SK-N-SH treated with all-trans-retinoic acid at 6 μM for 48 hours (cell line): Measurements from ENCODE around the gene SNX13.

ENCODE experiments used
- ARNTL ChIP-seq: fragments of 450-650 bp; formaldehyde crosslinking; IDR thresholded peaks from 2 replicates; pipeline ENCODE4 v1.5.0; 2020; ENCODE audit warnings: low read depth, mild to moderate bottlenecking, moderate library complexity, borderline replicate concordance
- BACH2 ChIP-seq: fragments of 250-450 bp; sonication (Bioruptor Pico); IDR thresholded peaks from 2 replicates; pipeline ENCODE4 v1.9.0; 2021; ENCODE audit warnings: mild to moderate bottlenecking, borderline replicate concordance
- CSDC2 ChIP-seq: fragments of 250-450 bp; sonication (Bioruptor Pico); IDR thresholded peaks from 2 replicates; pipeline ENCODE4 v1.5.0; 2020; ENCODE audit warnings: mild to moderate bottlenecking, moderate library complexity
- ISL1 ChIP-seq: fragments of 250-450 bp; sonication (Bioruptor Pico); IDR thresholded peaks from 2 replicates; pipeline ENCODE4 v2.1.2; 2022; ENCODE audit warnings: mild to moderate bottlenecking, moderate library complexity
- PPARA ChIP-seq: fragments of 250-450 bp; sonication (Bioruptor Pico); IDR thresholded peaks from 2 replicates; pipeline ENCODE4 v1.5.0; 2020; ENCODE audit warnings: mild to moderate bottlenecking, borderline replicate concordance
- RARB ChIP-seq: fragments of 250-450 bp; sonication (Bioruptor Pico); IDR thresholded peaks from 2 replicates; pipeline ENCODE4 v1.8.0; 2021; ENCODE audit warnings: mild to moderate bottlenecking, moderate library complexity
- SNAI2 ChIP-seq: fragments of 250-450 bp; sonication (Bioruptor Pico); IDR thresholded peaks from 2 replicates; pipeline ENCODE4 v1.5.0; 2020; ENCODE audit warnings: mild to moderate bottlenecking, moderate library complexity
- TOX ChIP-seq: fragments of 250-450 bp; sonication (Bioruptor Pico); IDR thresholded peaks from 2 replicates; pipeline ENCODE4 v1.8.0; 2021; ENCODE audit warnings: mild to moderate bottlenecking, moderate library complexity, borderline replicate concordance
- ZFP30 ChIP-seq: fragments of 450-650 bp; formaldehyde crosslinking; IDR thresholded peaks from 2 replicates; pipeline ENCODE4 v1.5.0; 2022; ENCODE audit warnings: mild to moderate bottlenecking, moderate library complexity
- ZNF8 ChIP-seq: fragments of 450-650 bp; formaldehyde crosslinking; IDR thresholded peaks from 2 replicates; pipeline ENCODE4 v1.5.0; 2020; ENCODE audit warnings: mild to moderate bottlenecking, moderate library complexity
- TF ChIP-seq, protein P1 (sequence below): fragments of 250-450 bp; sonication (Bioruptor Pico); IDR thresholded peaks from 2 replicates; pipeline ENCODE4 v1.8.0; 2020; ENCODE audit warnings: mild to moderate bottlenecking, moderate library complexity, borderline replicate concordance
- TF ChIP-seq, protein P2 (sequence below): fragments of 250-450 bp; sonication (Bioruptor Pico); IDR thresholded peaks from 2 replicates; pipeline ENCODE4 v1.5.1; 2020; ENCODE audit warnings: low read depth, mild to moderate bottlenecking, moderate library complexity

GRCh38 chr7:17907014-17907413 is 33.3 kb downstream of the SNX13 start:
- TF ChIP-seq, protein P1, sequence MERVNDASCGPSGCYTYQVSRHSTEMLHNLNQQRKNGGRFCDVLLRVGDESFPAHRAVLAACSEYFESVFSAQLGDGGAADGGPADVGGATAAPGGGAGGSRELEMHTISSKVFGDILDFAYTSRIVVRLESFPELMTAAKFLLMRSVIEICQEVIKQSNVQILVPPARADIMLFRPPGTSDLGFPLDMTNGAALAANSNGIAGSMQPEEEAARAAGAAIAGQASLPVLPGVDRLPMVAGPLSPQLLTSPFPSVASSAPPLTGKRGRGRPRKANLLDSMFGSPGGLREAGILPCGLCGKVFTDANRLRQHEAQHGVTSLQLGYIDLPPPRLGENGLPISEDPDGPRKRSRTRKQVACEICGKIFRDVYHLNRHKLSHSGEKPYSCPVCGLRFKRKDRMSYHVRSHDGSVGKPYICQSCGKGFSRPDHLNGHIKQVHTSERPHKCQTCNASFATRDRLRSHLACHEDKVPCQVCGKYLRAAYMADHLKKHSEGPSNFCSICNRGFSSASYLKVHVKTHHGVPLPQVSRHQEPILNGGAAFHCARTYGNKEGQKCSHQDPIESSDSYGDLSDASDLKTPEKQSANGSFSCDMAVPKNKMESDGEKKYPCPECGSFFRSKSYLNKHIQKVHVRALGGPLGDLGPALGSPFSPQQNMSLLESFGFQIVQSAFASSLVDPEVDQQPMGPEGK, result no peak
- TF ChIP-seq, protein P2, sequence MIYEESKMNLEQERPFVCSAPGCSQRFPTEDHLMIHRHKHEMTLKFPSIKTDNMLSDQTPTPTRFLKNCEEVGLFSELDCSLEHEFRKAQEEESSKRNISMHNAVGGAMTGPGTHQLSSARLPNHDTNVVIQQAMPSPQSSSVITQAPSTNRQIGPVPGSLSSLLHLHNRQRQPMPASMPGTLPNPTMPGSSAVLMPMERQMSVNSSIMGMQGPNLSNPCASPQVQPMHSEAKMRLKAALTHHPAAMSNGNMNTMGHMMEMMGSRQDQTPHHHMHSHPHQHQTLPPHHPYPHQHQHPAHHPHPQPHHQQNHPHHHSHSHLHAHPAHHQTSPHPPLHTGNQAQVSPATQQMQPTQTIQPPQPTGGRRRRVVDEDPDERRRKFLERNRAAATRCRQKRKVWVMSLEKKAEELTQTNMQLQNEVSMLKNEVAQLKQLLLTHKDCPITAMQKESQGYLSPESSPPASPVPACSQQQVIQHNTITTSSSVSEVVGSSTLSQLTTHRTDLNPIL (CRISPR knock-in tag), result no peak
- no peak for TF ChIP-seq ZNF8 (CRISPR knock-in tag)
- TF ChIP-seq SNAI2 (CRISPR knock-in tag), result no peak
- TF ChIP-seq CSDC2 (CRISPR knock-in tag), result no peak
- no peak for TF ChIP-seq RARB (CRISPR knock-in tag)
- no peak for TF ChIP-seq ISL1 (CRISPR knock-in tag)
- TF ChIP-seq TOX (CRISPR knock-in tag), result no peak
- no peak for TF ChIP-seq BACH2
- no peak for TF ChIP-seq ARNTL (CRISPR knock-in tag)
- no peak for TF ChIP-seq PPARA (CRISPR knock-in tag)
- no peak for TF ChIP-seq ZFP30
